Neural progenitor cell (in vitro differentiated cells): ENCODE results near the gene TEKT3. TPM values are rescaled to one million over a fixed set of nuclear protein-coding genes. Genes with fewer than 3 reads are reported as not detected.

Source experiments
- DNase-seq: peaks from one replicate; pipeline ENCODE4 v3.0.0-alpha.2; 2016; ENCODE audit warnings: low spot score
- H2AFZ ChIP-seq: fragments of 200-600 bp; sonication (generic); replicated peaks from 2 replicates; pipeline ENCODE4 v1.6.1; 2016; ENCODE audit warnings: antibody characterized with exemption
- H3F3A ChIP-seq: fragments of 200-600 bp; sonication (generic); 2 replicates; pipeline ENCODE4 v1.6.1; 2016; ENCODE audit warnings: antibody characterized with exemption, low read depth
- H3K27ac ChIP-seq: fragments of 200-600 bp; sonication (generic); 2 replicates; pipeline ENCODE4 v1.5.1; 2016; ENCODE audit warnings: mild to moderate bottlenecking
- H3K27me3 ChIP-seq: fragments of 200-600 bp; sonication (generic); 2 replicates; pipeline ENCODE4 v1.6.1; 2016; ENCODE audit warnings: mild to moderate bottlenecking, moderate library complexity
- H3K36me3 ChIP-seq: fragments of 200-600 bp; sonication (generic); 2 replicates; pipeline ENCODE4 v1.5.1; 2016
- H3K4me1 ChIP-seq: fragments of 200-600 bp; sonication (generic); 2 replicates; pipeline ENCODE4 v1.6.1; 2016; ENCODE audit warnings: mixed run types
- H3K4me2 ChIP-seq: fragments of 200-600 bp; sonication (generic); 2 replicates; pipeline ENCODE4 v1.6.1; 2016
- H3K4me3 ChIP-seq: fragments of 200-600 bp; sonication (generic); 2 replicates; pipeline ENCODE4 v1.5.1; 2016
- H3K79me2 ChIP-seq: fragments of 200-600 bp; sonication (generic); 2 replicates; pipeline ENCODE4 v1.6.1; 2016; ENCODE audit warnings: low read depth
- H3K9ac ChIP-seq: fragments of 200-600 bp; sonication (generic); 2 replicates; pipeline ENCODE4 v1.6.1; 2016
- H3K9me3 ChIP-seq: fragments of 200-600 bp; sonication (generic); 2 replicates; pipeline ENCODE4 v1.5.1; 2016; ENCODE audit warnings: low read depth
- H4K20me1 ChIP-seq: fragments of 200-600 bp; sonication (generic); 2 replicates; pipeline ENCODE4 v1.6.1; 2016; ENCODE audit warnings: low read depth
- H3K27ac Mint-ChIP-seq: 3 replicates; pipeline ENCODE4 v1.8.0; 2021; ENCODE audit warnings: mixed read lengths
- H3K27me3 Mint-ChIP-seq: 2 replicates; pipeline ENCODE4 v1.8.0; 2022; ENCODE audit warnings: low read depth, mild to moderate bottlenecking, inconsistent platforms, moderate library complexity, mixed read lengths; ENCODE audit not compliant: insufficient read depth
- H3K36me3 Mint-ChIP-seq: 3 replicates; pipeline ENCODE4 v1.8.0; 2021; ENCODE audit warnings: mixed read lengths
- H3K4me1 Mint-ChIP-seq: 3 replicates; pipeline ENCODE4 v1.8.0; 2021; ENCODE audit warnings: mixed read lengths
- H3K4me3 Mint-ChIP-seq: 3 replicates; pipeline ENCODE4 v1.8.0; 2021; ENCODE audit warnings: mild to moderate bottlenecking, moderate library complexity, mixed read lengths
- H3K9me3 Mint-ChIP-seq: 3 replicates; pipeline ENCODE4 v1.8.0; 2020; ENCODE audit warnings: mixed read lengths
- EZH2 ChIP-seq: fragments of 200-600 bp; sonication (generic); IDR thresholded peaks from 2 replicates; pipeline ENCODE4 v1.6.1; 2017; ENCODE audit warnings: antibody characterized with exemption, mild to moderate bottlenecking, moderate library complexity
- EZH2phosphoT487 ChIP-seq: fragments of 200-600 bp; sonication (generic); IDR thresholded peaks from 2 replicates; pipeline ENCODE4 v1.6.1; 2017; ENCODE audit warnings: antibody characterized with exemption
- total RNA-seq: library from RNA; depleted of rRNA; stranded (reverse); fragments of >200 nt; gene quantifications from 2 replicates; pipeline ENCODE4 v1.2.3, GENCODE V29; 2015; ENCODE audit warnings: low replicate concordance
- TF ChIP-seq, protein P1 (sequence below): fragments of 200-600 bp; sonication (generic); IDR thresholded peaks from 2 replicates; pipeline ENCODE4 v1.5.1; 2017; ENCODE audit warnings: antibody characterized with exemption, mild to moderate bottlenecking

TEKT3 gene
- total RNA-seq, 1 donor from 2014 or later, result 0.97 TPM

GRCh38 chr17:15368600-15368999 is 27.2 kb upstream of the TEKT3 start:
- H3F3A ChIP-seq, result no peaks in the 10 kb centered on the region
- H3K4me2 ChIP-seq, result no peak overlapping the region
- no peak overlapping the region for H3K27ac ChIP-seq
- H3K4me3 ChIP-seq, result no peak overlapping the region
- no peaks in the 10 kb centered on the region for H3K79me2 ChIP-seq
- Mint-ChIP-seq H3K4me1 (no peaks in the 10 kb centered on the region), H3K9me3 (peaks cover 2% of the 10 kb centered on the region), H3K27me3 (no peaks in the 10 kb centered on the region), H3K4me3 (no peak overlapping the region), H3K36me3 (no peaks in the 10 kb centered on the region), H3K27ac (no peak overlapping the region)
- TF ChIP-seq, protein P1, sequence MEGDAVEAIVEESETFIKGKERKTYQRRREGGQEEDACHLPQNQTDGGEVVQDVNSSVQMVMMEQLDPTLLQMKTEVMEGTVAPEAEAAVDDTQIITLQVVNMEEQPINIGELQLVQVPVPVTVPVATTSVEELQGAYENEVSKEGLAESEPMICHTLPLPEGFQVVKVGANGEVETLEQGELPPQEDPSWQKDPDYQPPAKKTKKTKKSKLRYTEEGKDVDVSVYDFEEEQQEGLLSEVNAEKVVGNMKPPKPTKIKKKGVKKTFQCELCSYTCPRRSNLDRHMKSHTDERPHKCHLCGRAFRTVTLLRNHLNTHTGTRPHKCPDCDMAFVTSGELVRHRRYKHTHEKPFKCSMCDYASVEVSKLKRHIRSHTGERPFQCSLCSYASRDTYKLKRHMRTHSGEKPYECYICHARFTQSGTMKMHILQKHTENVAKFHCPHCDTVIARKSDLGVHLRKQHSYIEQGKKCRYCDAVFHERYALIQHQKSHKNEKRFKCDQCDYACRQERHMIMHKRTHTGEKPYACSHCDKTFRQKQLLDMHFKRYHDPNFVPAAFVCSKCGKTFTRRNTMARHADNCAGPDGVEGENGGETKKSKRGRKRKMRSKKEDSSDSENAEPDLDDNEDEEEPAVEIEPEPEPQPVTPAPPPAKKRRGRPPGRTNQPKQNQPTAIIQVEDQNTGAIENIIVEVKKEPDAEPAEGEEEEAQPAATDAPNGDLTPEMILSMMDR, result no peak
- TF ChIP-seq EZH2phosphoT487, result no peak
- TF ChIP-seq EZH2, result no peak
- no peak for DNase-seq
- no peak overlapping the region for H2AFZ ChIP-seq
- H3K4me1 ChIP-seq, result peaks cover 7% of the 10 kb centered on the region
- H3K9me3 ChIP-seq, result no peaks in the 10 kb centered on the region
- H3K9ac ChIP-seq, result no peak overlapping the region
- H3K36me3 ChIP-seq, result no peaks in the 10 kb centered on the region
- H4K20me1 ChIP-seq, result no peaks in the 10 kb centered on the region
- H3K27me3 ChIP-seq, result no peaks in the 10 kb centered on the region

GRCh38 chr17:15366026-15366425 is 24.6 kb upstream of the TEKT3 start:
- no peaks in the 10 kb centered on the region for H3K36me3 ChIP-seq
- no peak for DNase-seq
- no peaks in the 10 kb centered on the region for H3K27me3 Mint-ChIP-seq
- H2AFZ ChIP-seq, result no peak overlapping the region
- H3K4me3 ChIP-seq, result no peak overlapping the region
- TF ChIP-seq EZH2phosphoT487 (no peak), EZH2 (no peak)
- TF ChIP-seq, protein P1, result no peak
- H3K79me2 ChIP-seq, result no peaks in the 10 kb centered on the region
- no peaks in the 10 kb centered on the region for H3K36me3 Mint-ChIP-seq
- H3K27ac ChIP-seq, result no peak overlapping the region
- peaks cover 2% of the 10 kb centered on the region for H3K9me3 Mint-ChIP-seq
- H3K27ac Mint-ChIP-seq, result no peak overlapping the region
- no peaks in the 10 kb centered on the region for H4K20me1 ChIP-seq
- no peak overlapping the region for H3K4me3 Mint-ChIP-seq
- no peaks in the 10 kb centered on the region for H3K4me1 Mint-ChIP-seq
- no peaks in the 10 kb centered on the region for H3F3A ChIP-seq
- no peak overlapping the region for H3K9ac ChIP-seq
- peaks cover 7% of the 10 kb centered on the region for H3K4me1 ChIP-seq
- H3K4me2 ChIP-seq, result no peak overlapping the region
- H3K27me3 ChIP-seq, result no peaks in the 10 kb centered on the region
- H3K9me3 ChIP-seq, result no peaks in the 10 kb centered on the region

GRCh38 chr17:15364615-15365014 is 23.2 kb upstream of the TEKT3 start:
- Histone ChIP-seq H3K27ac (no peak overlapping the region), H3K4me1 (no peaks in the 10 kb centered on the region), H3K79me2 (no peaks in the 10 kb centered on the region), H3K36me3 (no peaks in the 10 kb centered on the region), H3K4me2 (no peak overlapping the region), H3F3A (no peaks in the 10 kb centered on the region), H3K9me3 (no peaks in the 10 kb centered on the region), H3K9ac (no peak overlapping the region), H3K4me3 (no peak overlapping the region), H2AFZ (no peak overlapping the region), H3K27me3 (no peaks in the 10 kb centered on the region), H4K20me1 (no peaks in the 10 kb centered on the region)
- no peak for DNase-seq
- Mint-ChIP-seq H3K27ac (no peak overlapping the region), H3K4me1 (no peaks in the 10 kb centered on the region), H3K27me3 (no peaks in the 10 kb centered on the region), H3K36me3 (no peaks in the 10 kb centered on the region), H3K9me3 (peaks cover 2% of the 10 kb centered on the region), H3K4me3 (no peak overlapping the region)
- TF ChIP-seq, protein P1, result no peak
- TF ChIP-seq EZH2, result no peak
- no peak for TF ChIP-seq EZH2phosphoT487

DNA sequence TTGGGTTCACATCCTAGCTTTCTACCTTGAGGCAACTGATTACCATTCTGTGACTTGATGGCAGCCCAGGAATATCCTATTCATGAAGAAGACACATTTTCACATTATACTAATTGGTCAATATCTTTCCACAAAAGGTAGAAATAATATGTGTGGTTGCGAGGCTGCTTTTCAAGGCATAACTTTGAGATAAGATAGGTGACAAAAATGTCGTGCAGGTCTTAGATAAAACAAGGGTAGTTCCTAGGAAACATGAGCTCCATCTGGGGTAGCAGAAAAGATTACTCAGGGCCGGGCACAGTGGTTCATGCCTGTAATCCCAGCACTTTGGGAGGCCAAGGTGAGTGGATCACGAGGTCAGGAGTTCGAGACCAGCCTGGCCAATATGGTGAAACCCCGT is 22.3 kb upstream of the TEKT3 start:
- H3K9me3 Mint-ChIP-seq, result peaks cover 2% of the 10 kb centered on the region
- no peaks in the 10 kb centered on the region for H3K4me1 Mint-ChIP-seq
- Histone ChIP-seq H3K4me1 (no peaks in the 10 kb centered on the region), H3K4me3 (no peak overlapping the region), H4K20me1 (no peaks in the 10 kb centered on the region), H3K9me3 (no peaks in the 10 kb centered on the region), H3K36me3 (no peaks in the 10 kb centered on the region), H3K27me3 (no peaks in the 10 kb centered on the region), H3K4me2 (no peak overlapping the region), H3K79me2 (no peaks in the 10 kb centered on the region), H2AFZ (no peak overlapping the region), H3K9ac (no peak overlapping the region), H3F3A (no peaks in the 10 kb centered on the region), H3K27ac (no peak overlapping the region)
- H3K4me3 Mint-ChIP-seq, result no peak overlapping the region
- DNase-seq, result no peak
- no peaks in the 10 kb centered on the region for H3K36me3 Mint-ChIP-seq
- no peaks in the 10 kb centered on the region for H3K27me3 Mint-ChIP-seq
- no peak for TF ChIP-seq EZH2phosphoT487
- H3K27ac Mint-ChIP-seq, result no peak overlapping the region
